HEK293 (cell line): ENCODE data around the gene HSPB2.

Experiments
- TF ChIP-seq, protein P1 (sequence below): fragments of 450-650 bp; formaldehyde crosslinking; IDR thresholded peaks from 2 replicates; pipeline ENCODE4 v1.5.1; 2016; ENCODE audit warnings: missing biosample characterization, missing genetic modification characterization

Gene HSPB2

GRCh38 chr11:111961389-111962300 is 49.1 kb downstream of the HSPB2 start (continued):
- TF ChIP-seq, protein P1, sequence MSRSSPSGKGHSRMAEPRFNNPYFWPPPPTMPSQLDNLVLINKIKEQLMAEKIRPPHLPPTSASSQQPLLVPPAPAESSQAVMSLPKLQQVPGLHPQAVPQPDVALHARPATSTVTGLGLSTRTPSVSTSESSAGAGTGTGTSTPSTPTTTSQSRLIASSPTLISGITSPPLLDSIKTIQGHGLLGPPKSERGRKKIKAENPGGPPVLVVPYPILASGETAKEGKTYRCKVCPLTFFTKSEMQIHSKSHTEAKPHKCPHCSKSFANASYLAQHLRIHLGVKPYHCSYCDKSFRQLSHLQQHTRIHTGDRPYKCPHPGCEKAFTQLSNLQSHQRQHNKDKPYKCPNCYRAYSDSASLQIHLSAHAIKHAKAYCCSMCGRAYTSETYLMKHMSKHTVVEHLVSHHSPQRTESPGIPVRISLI = no peak
